GM12891 (cell line): ENCODE data around the gene CORO1C.
A peak's percentile ranks its signal among the peaks of the same experiment; 100 is the strongest.

Source experiments
- DNase-seq: peaks from one replicate; pipeline ENCODE4 v3.0.0; 2011; ENCODE audit warnings: low spot score; ENCODE audit not compliant: insufficient read length
- FAIRE-seq: peaks from 2 replicates; lab custom pipeline; 2011; peaks lifted over from hg19 to GRCh38; lab: Jason Lieb, UNC
- PAX5 ChIP-seq: IDR thresholded peaks from 2 replicates; pipeline ENCODE4 v1.6.1; 2011; ENCODE audit warnings: low read length, moderate library complexity, mild to moderate bottlenecking; ENCODE audit not compliant: insufficient read depth, severe bottlenecking
- POLR2A ChIP-seq: IDR thresholded peaks from 2 replicates; pipeline ENCODE4 v1.6.1; 2011; ENCODE audit warnings: low read depth, low read length, control low read depth
- POLR2AphosphoS5 ChIP-seq: IDR thresholded peaks from 2 replicates; pipeline ENCODE4 v1.6.1; 2011; ENCODE audit warnings: low read depth, low read length, control low read depth
- POU2F2 ChIP-seq: IDR thresholded peaks from 2 replicates; pipeline ENCODE4 v1.6.1; 2011; ENCODE audit warnings: low read depth, mild to moderate bottlenecking, control low read depth, low read length, moderate library complexity
- SPI1 ChIP-seq: IDR thresholded peaks from 2 replicates; pipeline ENCODE4 v1.6.1; 2011; ENCODE audit warnings: low read depth, low read length, control low read depth
- TAF1 ChIP-seq: IDR thresholded peaks from 2 replicates; pipeline ENCODE4 v1.6.1; 2011; ENCODE audit warnings: low read depth, low read length, control low read depth

Gene CORO1C

GRCh38 chr12:108678104-108678730, 53.1 kb downstream of the CORO1C start:
- FAIRE-seq (no peak), DNase-seq (no peak)
- no peak for TF ChIP-seq POU2F2
- TF ChIP-seq POLR2A = no peak
- no peak for TF ChIP-seq POLR2AphosphoS5
- TF ChIP-seq PAX5 = no peak
- no peak for TF ChIP-seq TAF1
- no peak for TF ChIP-seq SPI1

- no peak for TF ChIP-seq PAX5
- no peak for TF ChIP-seq SPI1
- TF ChIP-seq POLR2A = no peak
- no peak for TF ChIP-seq TAF1
- TF ChIP-seq POU2F2 = no peak
- no peak for DNase-seq
- no peak for FAIRE-seq
Measured at GRCh38 chr12:108677381-108677780, 53.9 kb downstream of the CORO1C start.

- TF ChIP-seq SPI1 (no peak), POLR2A (no peak), POLR2AphosphoS5 (no peak), TAF1 (no peak)
- FAIRE-seq (no peak), DNase-seq (no peak)
Measured at GRCh38 chr12:108676707-108677106, 54.6 kb downstream of the CORO1C start.

DNA sequence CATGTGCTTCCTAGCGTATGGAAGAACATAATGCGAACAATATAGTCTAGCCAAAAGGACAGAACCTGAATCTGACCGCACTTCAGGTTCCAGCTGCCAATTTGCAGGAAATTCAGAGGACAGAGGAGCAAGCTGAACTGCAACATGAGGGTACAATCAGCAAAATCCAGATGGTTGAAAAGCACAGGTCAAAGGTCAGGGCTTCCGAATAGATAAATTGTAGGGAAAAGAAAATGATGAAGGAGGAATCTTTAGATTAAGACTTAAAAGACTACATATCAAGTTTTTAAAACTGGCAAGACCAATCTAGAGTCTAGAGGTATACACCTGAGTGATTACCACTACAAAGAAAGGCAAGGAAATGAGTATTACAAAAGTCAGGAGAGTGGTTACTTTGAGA, 55.5 kb downstream of the CORO1C start:
- DNase-seq = no peak
- no peak for TF ChIP-seq POU2F2
- TF ChIP-seq TAF1 = no peak
- no peak for TF ChIP-seq POLR2AphosphoS5
- TF ChIP-seq SPI1 = no peak
- no peak for TF ChIP-seq PAX5
- no peak for TF ChIP-seq POLR2A
- no peak for FAIRE-seq

DNA sequence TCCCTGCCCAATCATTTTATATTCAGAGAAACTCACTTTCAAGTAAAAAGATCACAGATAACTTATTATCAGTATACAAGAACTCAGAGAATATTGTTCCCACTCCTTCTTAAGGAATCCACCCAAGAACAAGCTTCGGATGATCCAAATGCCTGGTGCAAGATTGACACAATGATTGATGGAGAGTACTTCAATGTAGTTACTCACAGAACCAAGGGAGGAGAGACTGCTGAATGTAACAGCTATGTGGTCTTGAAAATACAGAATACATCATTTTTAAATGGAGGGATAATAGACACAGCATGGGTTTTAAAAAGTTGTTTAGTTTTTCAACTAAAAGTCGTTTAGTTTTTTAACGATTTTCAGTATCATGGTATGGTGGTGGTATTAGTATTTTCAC, 59.3 kb downstream of the CORO1C start:
- DNase-seq (no peak), FAIRE-seq (no peak)
- TF ChIP-seq SPI1 = no peak
- no peak for TF ChIP-seq POU2F2
- TF ChIP-seq TAF1 = no peak
- no peak for TF ChIP-seq POLR2AphosphoS5
- TF ChIP-seq POLR2A = no peak
- TF ChIP-seq PAX5 = no peak

DNA sequence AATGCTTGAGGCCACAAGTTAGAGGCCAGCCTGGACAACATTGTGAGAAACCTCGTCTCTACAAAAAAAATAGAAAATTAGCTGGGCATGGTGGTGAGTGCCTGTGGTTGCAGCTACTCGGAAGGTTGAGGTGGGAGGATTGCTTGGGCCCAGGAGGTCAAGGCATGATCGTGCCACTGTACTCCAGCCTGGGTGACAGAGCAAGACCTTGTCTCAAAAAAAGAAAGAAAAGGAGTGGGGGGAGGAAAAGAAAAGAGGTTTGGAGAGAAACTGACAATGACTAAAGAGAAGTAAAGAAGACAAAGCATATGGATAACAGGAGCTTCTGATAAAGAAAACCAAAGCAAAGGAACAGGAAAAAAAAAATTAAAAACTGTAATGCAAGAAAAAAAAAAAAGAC, 60.2 kb downstream of the CORO1C start:
- DNase-seq (no peak), FAIRE-seq (no peak)
- TF ChIP-seq POLR2AphosphoS5 (no peak), POLR2A (no peak), SPI1 (no peak), POU2F2 (no peak), TAF1 (no peak), PAX5 (no peak)

DNA sequence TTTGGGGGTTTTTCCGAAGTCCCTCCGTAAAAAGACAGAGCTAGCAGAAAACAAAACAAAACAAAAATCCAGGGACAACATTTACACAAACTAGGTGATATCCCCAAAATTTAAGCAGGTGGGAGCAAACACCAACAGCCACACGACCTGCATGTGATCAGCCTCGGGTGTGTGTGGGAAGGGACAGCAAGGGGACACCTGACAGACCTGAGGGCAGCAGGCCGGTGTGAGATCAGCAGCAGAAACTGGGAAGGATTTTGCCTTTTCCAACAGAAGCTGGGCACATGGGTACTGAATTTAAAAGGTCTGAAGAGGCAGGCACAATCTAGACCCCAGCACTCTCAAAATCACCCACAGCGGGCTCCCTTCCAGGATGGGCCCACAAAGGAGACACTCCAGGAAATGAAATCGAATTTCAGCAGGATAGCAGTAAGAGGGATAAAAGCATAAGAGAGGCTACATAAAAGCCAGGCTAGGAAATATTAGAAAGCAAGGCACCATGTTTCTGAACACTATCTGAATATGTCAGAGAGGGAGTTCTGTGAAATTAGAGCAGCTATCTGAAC, 61.2 kb downstream of the CORO1C start:
- TF ChIP-seq POU2F2 = no peak
- no peak for TF ChIP-seq PAX5
- TF ChIP-seq SPI1 = no peak
- no peak for TF ChIP-seq POLR2AphosphoS5
- no peak for TF ChIP-seq POLR2A
- no peak for TF ChIP-seq TAF1
- no peak for DNase-seq
- FAIRE-seq = no peak

DNA sequence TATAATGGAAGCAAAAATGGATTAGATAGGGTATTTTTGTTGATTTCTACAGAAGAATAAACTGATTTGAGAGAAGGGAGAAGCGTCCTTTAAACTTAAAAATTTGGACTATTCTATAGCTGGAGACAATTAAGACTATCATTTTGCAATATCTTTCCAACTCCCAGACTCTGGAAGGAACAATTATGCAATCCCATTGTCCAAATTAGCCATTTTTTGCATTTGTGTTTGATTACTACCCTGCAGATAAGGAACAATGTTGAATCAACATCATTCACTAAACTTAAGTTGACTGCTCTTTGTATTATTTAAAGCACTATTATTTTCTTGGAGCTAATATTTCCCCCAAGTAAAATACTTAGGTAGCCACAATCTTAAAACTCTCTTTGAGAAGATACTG, 62.8 kb downstream of the CORO1C start:
- FAIRE-seq = no peak
- TF ChIP-seq POLR2A (no peak), POLR2AphosphoS5 (no peak), POU2F2 (no peak), PAX5 (no peak), TAF1 (no peak), SPI1 (no peak)
- no peak for DNase-seq

DNA sequence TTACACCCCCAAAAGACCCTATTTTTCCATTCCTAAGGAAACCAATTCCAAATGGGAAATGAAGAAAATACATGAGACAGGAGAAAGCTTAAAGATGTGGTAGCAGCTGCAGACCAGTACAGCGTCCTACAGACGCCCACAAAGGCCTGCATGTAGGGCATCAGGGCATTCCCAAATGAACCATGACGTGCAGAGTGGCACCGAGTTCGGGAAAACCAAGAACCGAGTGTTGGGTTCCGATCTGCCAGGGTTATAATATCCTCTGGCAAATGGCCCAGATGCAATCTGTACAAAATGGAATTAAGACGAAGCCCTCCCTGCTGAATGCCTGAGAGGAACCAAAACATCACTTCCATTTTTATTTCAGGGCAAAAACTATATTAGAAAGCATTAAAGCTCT, 63.3 kb downstream of the CORO1C start:
- DNase-seq = no peak
- no peak for FAIRE-seq
- TF ChIP-seq POLR2A = no peak
- TF ChIP-seq POU2F2 = no peak
- TF ChIP-seq SPI1 = no peak
- no peak for TF ChIP-seq PAX5
- TF ChIP-seq TAF1 = no peak
- TF ChIP-seq POLR2AphosphoS5 = no peak

- DNase-seq (no peak), FAIRE-seq (no peak)
- no peak for TF ChIP-seq POLR2A
- TF ChIP-seq SPI1 = peak; percentile 84
Measured at GRCh38 chr12:108667349-108667748, 64.0 kb downstream of the CORO1C start.

GRCh38 chr12:108666401-108666881, 64.9 kb downstream of the CORO1C start:
- TF ChIP-seq SPI1 (no peak), POU2F2 (no peak), POLR2AphosphoS5 (no peak), PAX5 (no peak), POLR2A (no peak), TAF1 (no peak)
- FAIRE-seq (no peak), DNase-seq (no peak)
